ENCODE data around the gene TAF10.

TAF10 gene

GRCh38 chr11:6623391-6624363, 11.7 kb upstream of the TAF10 start:
- no peak for DNase-seq

GRCh38 chr11:6622261-6623171, 10.5 kb upstream of the TAF10 start:
- no peak for DNase-seq

- no peak for DNase-seq
Observed at GRCh38 chr11:6621711-6622211, 9.7 kb upstream of the TAF10 start.

GRCh38 chr11:6620636-6621035, 8.6 kb upstream of the TAF10 start:
- DNase-seq: no peak

- peak; percentile 76 to 84 for DNase-seq
Observed at GRCh38 chr11:6619004-6619745, 7.2 kb upstream of the TAF10 start, which contains the start of gene TPP1. TPP1 (minus strand) TSS chr11:6619422; CDS start chr11:6619400, 22 bp downstream.

GRCh38 chr11:6618117-6619003, 6.3 kb upstream of the TAF10 start:
- DNase-seq: peak; percentile 33 to 35

- DNase-seq: no peak
Observed at GRCh38 chr11:6617315-6617781, 5.3 kb upstream of the TAF10 start.

- no peak for DNase-seq
Observed at GRCh38 chr11:6616596-6617250, 4.7 kb upstream of the TAF10 start.

GRCh38 chr11:6615882-6616585, 4.0 kb upstream of the TAF10 start:
- no peak for DNase-seq

GRCh38 chr11:6615046-6615445, 3.0 kb upstream of the TAF10 start:
- no peak for DNase-seq

GRCh38 chr11:6614446-6614845, 2.4 kb upstream of the TAF10 start:
- no peak for DNase-seq

- DNase-seq: no peak
Observed at GRCh38 chr11:6613496-6613895, 1.5 kb upstream of the TAF10 start.

- no peak for DNase-seq
Observed at GRCh38 chr11:6611963-6612212, 128 bp downstream of the TAF10 start.

GRCh38 chr11:6611092-6611962, 689 bp downstream of the TAF10 start:
- DNase-seq: peak in 1 of 2 donors; percentile 20

- DNase-seq: no peak
Observed at GRCh38 chr11:6610591-6610990, 1.4 kb downstream of the TAF10 start.

- DNase-seq: no peak
Observed at GRCh38 chr11:6609502-6610015, 2.5 kb downstream of the TAF10 start.

- no peak for DNase-seq
Observed at GRCh38 chr11:6608726-6609501, 3.1 kb downstream of the TAF10 start.

GRCh38 chr11:6608011-6608410, 4.0 kb downstream of the TAF10 start:
- no peak for DNase-seq

All from stimulated activated CD4-positive, alpha-beta T cell treated with anti-CD3 and anti-CD28 coated beads, Interleukin-2, amount 100 ng/mL, for 48 hours (primary cell).